K562 (cell line): Measurements from ENCODE around the gene LLCFC1. TPM values are rescaled to one million over a fixed set of nuclear protein-coding genes. Genes with fewer than 3 reads are reported as not detected.

Experiments
- ATAC-seq: fragments of 200-7000 bp; cut with Tn5 transposase; 3 replicates; pipeline ENCODE4 v1.9.1; 2020; ENCODE audit warnings: moderate library complexity
- BruUV-seq: library from RNA; stranded (reverse); fragments of 400-500 nt; replicated peaks from 2 replicates; lab custom pipeline; 2021; lab: Mats Ljungman, UMichigan
- CTCF ChIA-PET: fragments of 300-600 bp; formaldehyde crosslinking; extraction: SDS; loops from one replicate; lab custom pipeline; 2021; ENCODE audit warnings: low intra/inter-chr PET ratio; lab: Yijun Ruan, JAX
- POLR2A ChIA-PET: fragments of 300-600, 350-650 bp; sonication (Branson Sonifier 250); formaldehyde crosslinking; extraction: SDS; loops from one replicate; lab custom pipeline; 2021; ENCODE audit warnings: antibody characterized with exemption, inconsistent platforms; lab: Yijun Ruan, JAX
- DNase-seq, 4 experiments: peaks; one replicate each; pipeline versions ENCODE4 v3.0.0 to v3.0.0-alpha.2; 2011 to 2018; ENCODE audit warnings: low spot score in 3 of 4, mixed read lengths in 3 of 4; ENCODE audit errors: extremely low read depth in 1 of 4
- FAIRE-seq: peaks from 2 replicates; lab custom pipeline; 2011; peaks lifted over from hg19 to GRCh38; lab: Jason Lieb, UNC
- H2AFZ ChIP-seq: 2 replicates; pipeline ENCODE4 v1.6.0; 2011; ENCODE audit warnings: low read depth, low read length, control low read depth, inconsistent platforms
- H3K27ac ChIP-seq: fragments of 200-600 bp; 3 replicates; pipeline ENCODE4 v1.8.0; 2011; ENCODE audit warnings: low read depth, mild to moderate bottlenecking, control low read depth, inconsistent platforms, low read length, moderate library complexity, mixed read lengths; ENCODE audit errors: extremely low read depth
- H3K27me3 ChIP-seq, 2 experiments: fragments of 300-600 bp in 1 of 2; 2 replicates in 1 of 2; 3 replicates in 1 of 2; pipeline versions ENCODE4 v1.6.0 to v1.8.0; 2011; ENCODE audit warnings: inconsistent platforms in 2 of 2, low read length in 2 of 2, mild to moderate bottlenecking in 1 of 2, mixed read lengths in 1 of 2, moderate library complexity in 1 of 2; ENCODE audit not compliant: control insufficient read depth in 2 of 2, insufficient read depth in 2 of 2
- H3K36me3 ChIP-seq: fragments of 300-600 bp; 3 replicates; pipeline ENCODE4 v1.8.0; 2011; ENCODE audit warnings: mild to moderate bottlenecking, low read length, inconsistent platforms; ENCODE audit not compliant: control insufficient read depth, insufficient read depth
- H3K4me1 ChIP-seq, 2 experiments: fragments of 200-600 bp in 1 of 2; replicated peaks in 1 of 2; 2 replicates in 1 of 2; 3 replicates in 1 of 2; pipeline versions ENCODE4 v1.5.1 to v1.8.0; 2011; ENCODE audit warnings: inconsistent platforms in 2 of 2, low read length in 2 of 2, mild to moderate bottlenecking in 1 of 2, mixed read lengths in 1 of 2, moderate library complexity in 1 of 2; ENCODE audit not compliant: control insufficient read depth in 2 of 2, insufficient read depth in 2 of 2
- H3K4me2 ChIP-seq: 2 replicates; pipeline ENCODE4 v1.6.1; 2011; ENCODE audit warnings: low read length, control low read depth, inconsistent platforms, mixed read lengths; ENCODE audit not compliant: insufficient read depth
- H3K4me3 ChIP-seq: fragments of 200-600 bp; sonication (generic), shearing (Covaris generic); 2 replicates; pipeline ENCODE4 v1.5.1; 2016; ENCODE audit warnings: control low read depth, inconsistent platforms
- H3K79me2 ChIP-seq: fragments of 200-600 bp; 3 replicates; pipeline ENCODE4 v1.8.0; 2011; ENCODE audit warnings: low read length, inconsistent platforms; ENCODE audit not compliant: control insufficient read depth, insufficient read depth
- H3K9ac ChIP-seq, 2 experiments: 2 replicates each; pipeline versions ENCODE4 v1.6.0 to v1.6.1; 2011; ENCODE audit warnings: low read depth in 2 of 2, low read length in 2 of 2, control low read depth in 1 of 2, inconsistent platforms in 1 of 2, mild to moderate bottlenecking in 1 of 2, mixed read lengths in 1 of 2; ENCODE audit not compliant: insufficient read depth in 1 of 2
- H3K9me1 ChIP-seq: one replicate; pipeline ENCODE4 v1.6.0; 2011; ENCODE audit warnings: inconsistent platforms, mild to moderate bottlenecking, low read length, moderate library complexity; ENCODE audit not compliant: control insufficient read depth, insufficient read depth
- H3K9me3 ChIP-seq: replicated peaks from 2 replicates; pipeline ENCODE4 v1.5.1; 2011; ENCODE audit warnings: low read depth, low read length, inconsistent platforms; ENCODE audit not compliant: control insufficient read depth, insufficient read depth
- H4K20me1 ChIP-seq: replicated peaks from 2 replicates; pipeline ENCODE4 v1.6.1; 2011; ENCODE audit warnings: low read length, inconsistent platforms, mixed read lengths; ENCODE audit not compliant: control insufficient read depth, insufficient read depth
- BRCA1 ChIP-seq, 2 experiments: fragments of 450-650 bp in 1 of 2; sonication (generic) in 1 of 2; formaldehyde crosslinking in 1 of 2; IDR thresholded peaks; 2 replicates each; pipeline versions ENCODE4 v1.5.0 to v1.6.1; 2017 to 2020; ENCODE audit warnings: mild to moderate bottlenecking in 1 of 2, missing genetic modification reagents in 1 of 2
- ID3 ChIP-seq, 2 experiments: fragments of 250-450 bp in 1 of 2; fragments of 450-650 bp in 1 of 2; sonication (Bioruptor Pico) in 1 of 2; IDR thresholded peaks; 2 replicates each; pipeline versions ENCODE4 v1.6.1 to v1.8.0; 2016 to 2021; ENCODE audit warnings: mild to moderate bottlenecking in 2 of 2, moderate library complexity in 2 of 2, missing compliant biosample characterization in 1 of 2, missing genetic modification characterization in 1 of 2
- MYBL2 ChIP-seq, 2 experiments: fragments of 450-650 bp in 1 of 2; sonication (generic) in 1 of 2; formaldehyde crosslinking in 1 of 2; IDR thresholded peaks; 2 replicates each; pipeline versions ENCODE4 v1.6.1 to v1.8.1; 2017 to 2022; ENCODE audit warnings: borderline replicate concordance in 1 of 2, inconsistent platforms in 1 of 2, low read depth in 1 of 2, mild to moderate bottlenecking in 1 of 2, missing genetic modification reagents in 1 of 2, moderate library complexity in 1 of 2
- SAFB ChIP-seq: fragments of 200-400 bp; formaldehyde crosslinking; IDR thresholded peaks from 2 replicates; pipeline ENCODE4 v1.6.1; 2017; ENCODE audit warnings: low read depth, low read length, borderline replicate concordance
- WHSC1 ChIP-seq: IDR thresholded peaks from one replicate; pipeline ENCODE4 v1.6.1; 2012; ENCODE audit warnings: low read length, control low read depth, inconsistent platforms
- XRCC3 ChIP-seq: fragments of 450-650 bp; IDR thresholded peaks from 2 replicates; pipeline ENCODE4 v1.6.1; 2017; ENCODE audit warnings: mild to moderate bottlenecking, moderate library complexity
- ZKSCAN1 ChIP-seq: fragments of 150-350 bp; IDR thresholded peaks from 2 replicates; pipeline ENCODE4 v1.6.1; 2016; ENCODE audit warnings: low read depth, low read length
- ZMIZ1 ChIP-seq, 2 experiments: fragments of 150-350 bp in 1 of 2; IDR thresholded peaks; 2 replicates each; pipeline ENCODE4 v1.6.1; 2012 to 2016; ENCODE audit warnings: low read depth in 2 of 2, low read length in 2 of 2, mild to moderate bottlenecking in 1 of 2, moderate library complexity in 1 of 2
- ZNF146 ChIP-seq: IDR thresholded peaks from one replicate; pipeline ENCODE4 v1.6.1; 2018; ENCODE audit warnings: missing compliant biosample characterization; ENCODE audit not compliant: unreplicated experiment
- ZNF740 ChIP-seq, 3 experiments: fragments of 200-800 bp in 1 of 3; sonication (Bioruptor generic) in 1 of 3; sonication (generic) in 1 of 3; formaldehyde crosslinking in 1 of 3; IDR thresholded peaks; 2 replicates each; pipeline versions ENCODE4 v1.6.1 to v1.8.0; 2016 to 2022; ENCODE audit warnings: mild to moderate bottlenecking in 2 of 3, missing compliant biosample characterization in 2 of 3, missing genetic modification characterization in 2 of 3, missing genetic modification reagents in 1 of 3
- WGBS: fragments of 100-300 bp; shearing (Covaris generic); methylation state at CpG from one replicate; pipeline ENCODE4 v1.1.6; 2016; ENCODE audit warnings: low coverage, mixed read lengths; ENCODE audit not compliant: insufficient coverage; ENCODE audit errors: missing lambda C conversion rate; 5-methylcytosine and 5-hydroxymethylcytosine counted together
- in situ Hi-C: fragments of 300-500 bp; cut with MboI; formaldehyde crosslinking; loops from 4 replicates; pipeline ENCODE4 v1.15.0; 2018; ENCODE audit warnings: inconsistent platforms, mixed read lengths
- intact Hi-C: fragments of 100-400 bp; cut with micrococcal nuclease; formaldehyde crosslinking; loops from 2 replicates; pipeline ENCODE4 v1.14.2; 2022
- polyA plus RNA-seq, 8 experiments: library from polyadenylated mRNA; depleted of rRNA in 4 of 8; stranded (reverse) in 5 of 8; unstranded in 3 of 8; fragments of >200 nt; fragmentation: Nextera tagmentation in 2 of 8; fragmentation: Illumina TruSeq in 1 of 8; extraction: Ambion mirVana in 2 of 8; extraction: Trizol in 1 of 8; gene quantifications; 2 replicates each; pipeline versions ENCODE4 v1.2.1 to v1.2.3, GENCODE V29; 2011 to 2014; ENCODE audit warnings: inconsistent platforms in 1 of 8, missing spikeins in 1 of 8
- total RNA-seq, 7 experiments: library from RNA; depleted of rRNA in 6 of 7; stranded (reverse); fragments of >200 nt in 6 of 7; fragmentation: Illumina TruSeq in 2 of 7; extraction: Trizol in 2 of 7; gene quantifications; 2 replicates each; pipeline versions ENCODE4 v1.2.1 to v1.2.3, GENCODE V29; 2011 to 2021; ENCODE audit warnings: low replicate concordance in 1 of 7

Gene LLCFC1
- total and polyA plus RNA-seq, 9 of the 15 experiments (the other 6 are each of a cell fraction or from before 2014, with no cell fraction given): not detected

- no peak overlapping the region for H3K4me2 ChIP-seq
- ChIA-PET POLR2A (interaction anchor here (0.6 to 1.6 kb wide), 2 partner anchors 9 to 14 kb away, joined by 3 to 4 read pairs; no protein-coding TSS in a partner anchor), CTCF (interaction anchor here (2.1 kb wide), 1 partner anchor 93 kb away, joined by 7 read pairs; no protein-coding TSS in a partner anchor)
- FAIRE-seq (no peak), DNase-seq (no peak), ATAC-seq (no peak)
- in situ Hi-C loops (no loop called here), intact Hi-C loops (no loop called here)
- no peaks in the 10 kb centered on the region for H3K9me1 ChIP-seq
- H3K27ac ChIP-seq: no peak overlapping the region
- WGBS: 3% methylated on average over 2 of the region's 2 CpGs
- no peaks in the 10 kb centered on the region for H3K9me3 ChIP-seq
- H3K36me3 ChIP-seq: no peaks in the 10 kb centered on the region
- H4K20me1 ChIP-seq: no peaks in the 10 kb centered on the region
- TF ChIP-seq WHSC1 (no peak), ZKSCAN1 (no peak), XRCC3 (no peak), SAFB (no peak), ZNF146 (CRISPR knock-in tag) (no peak), ZNF740 (CRISPR knock-in tag; IDR thresholded peaks at IDR 0.05) (no peak), ZNF740 (tag; IDR thresholded peaks at IDR 0.05) (no peak), BRCA1 (IDR thresholded peaks at IDR 0.05) (no peak), BRCA1 (CRISPR knock-in tag; IDR thresholded peaks at IDR 0.05) (no peak), MYBL2 (IDR thresholded peaks at IDR 0.05; ENCODE audit: low read depth) (no peak), MYBL2 (CRISPR knock-in tag; IDR thresholded peaks at IDR 0.05; ENCODE audit: borderline replicate concordance) (no peak), ID3 (CRISPR knock-in tag; IDR thresholded peaks at IDR 0.05) (no peak), ID3 (tag; IDR thresholded peaks at IDR 0.05) (no peak), ZMIZ1 (IDR thresholded peaks at IDR 0.05; ENCODE audit: low read depth in 2 of 2, low read length in 2 of 2) (no peak)
- no peaks in the 10 kb centered on the region for H3K79me2 ChIP-seq
- H2AFZ ChIP-seq: no peak overlapping the region
- no peak overlapping the region for H3K4me3 ChIP-seq
- H3K4me1 ChIP-seq: peaks cover 4 to 5% of the 10 kb centered on the region in 2 experiments; a peak in 3 of 5 replicates
- BruUV-seq: no TSS peak
- peaks cover 3 to 34% of the 10 kb centered on the region in 2 experiments; a peak in 4 of 5 replicates for H3K27me3 ChIP-seq
- no peak overlapping the region for H3K9ac ChIP-seq
Measured at GRCh38 chr7:142910481-142910880, 28.8 kb upstream of the LLCFC1 start.
